Middle frontal gyrus (tissue), 1 donor: ENCODE results near the gene SH3BGRL.

Experiments
- DNase-seq: peaks from one replicate; pipeline ENCODE4 v3.0.0-alpha.2; 2015; ENCODE audit warnings: low spot score; ENCODE audit errors: extremely low spot score

Gene SH3BGRL

GRCh38 chrX:81201671-81202455, at the start of gene SH3BGRL, which contains the start of gene HMGN5:
Gene SH3BGRL (plus strand): TSS chrX:81202102. CDS start chrX:81202201, 99 bp downstream.
Gene HMGN5 (minus strand): TSS chrX:81201913. CDS start chrX:81121549, 80,364 bp downstream.
- DNase-seq, result peak; percentile 56

- no peak for DNase-seq
Measured at GRCh38 chrX:81168391-81168790, 33.5 kb upstream of the SH3BGRL start.

GRCh38 chrX:81174286-81174685, 27.6 kb upstream of the SH3BGRL start:
- no peak for DNase-seq

GRCh38 chrX:81195259-81195658, 6.6 kb upstream of the SH3BGRL start:
- no peak for DNase-seq

- no peak for DNase-seq
Measured at GRCh38 chrX:81195712-81196111, 6.2 kb upstream of the SH3BGRL start.

- DNase-seq, result no peak
Measured at GRCh38 chrX:81201071-81201470, 831 bp upstream of the SH3BGRL start.

GRCh38 chrX:81202456-81202819, 536 bp downstream of the SH3BGRL start:
- no peak for DNase-seq

GRCh38 chrX:81202943-81203342, 1.0 kb downstream of the SH3BGRL start:
- no peak for DNase-seq

GRCh38 chrX:81205551-81205950, 3.6 kb downstream of the SH3BGRL start:
- DNase-seq, result no peak

GRCh38 chrX:81206476-81206875, 4.6 kb downstream of the SH3BGRL start:
- DNase-seq, result no peak

- DNase-seq, result no peak
Measured at GRCh38 chrX:81208916-81209315, 7.0 kb downstream of the SH3BGRL start.

- DNase-seq, result no peak
Measured at GRCh38 chrX:81215685-81216084, 13.8 kb downstream of the SH3BGRL start.

- DNase-seq, result no peak
Measured at GRCh38 chrX:81229229-81229628, 27.3 kb downstream of the SH3BGRL start.

- no peak for DNase-seq
Measured at GRCh38 chrX:81229901-81230300, 28.0 kb downstream of the SH3BGRL start.

GRCh38 chrX:81231476-81231875, 29.6 kb downstream of the SH3BGRL start:
- DNase-seq, result no peak

- no peak for DNase-seq
Measured at GRCh38 chrX:81232218-81232617, 30.3 kb downstream of the SH3BGRL start.

GRCh38 chrX:81237516-81237915, 35.6 kb downstream of the SH3BGRL start:
- no peak for DNase-seq

- no peak for DNase-seq
Measured at GRCh38 chrX:81238166-81238565, 36.3 kb downstream of the SH3BGRL start.

GRCh38 chrX:81240701-81241331, 38.9 kb downstream of the SH3BGRL start:
- no peak for DNase-seq

GRCh38 chrX:81241753-81242152, 39.9 kb downstream of the SH3BGRL start:
- DNase-seq, result no peak

- DNase-seq, result no peak
Measured at GRCh38 chrX:81255876-81256275, 54.0 kb downstream of the SH3BGRL start.

- DNase-seq, result no peak
Measured at GRCh38 chrX:81257817-81258216, 55.9 kb downstream of the SH3BGRL start.
